Peyer's patch (tissue), 4 donors: ENCODE results near the gene ADGRB3.

Experiments
- POLR2A ChIP-seq, 2 donors: fragments of 450-650 bp; IDR thresholded peaks; one replicate each; pipeline ENCODE4 v1.5.1; 2017; ENCODE audit warnings: antibody characterized with exemption in 2 of 2, mild to moderate bottlenecking in 2 of 2, moderate library complexity in 2 of 2
- TF ChIP-seq, protein P1 (sequence below), 6 experiments: fragments of 450-650 bp in 4 of 6; fragments of 200-600 bp in 2 of 6; sonication (generic) in 1 of 6; IDR thresholded peaks; one replicate each; pipeline ENCODE4 v1.5.1; 2017 to 2019; ENCODE audit warnings: antibody characterized with exemption in 6 of 6, mild to moderate bottlenecking in 3 of 6, moderate library complexity in 1 of 6

DNA sequence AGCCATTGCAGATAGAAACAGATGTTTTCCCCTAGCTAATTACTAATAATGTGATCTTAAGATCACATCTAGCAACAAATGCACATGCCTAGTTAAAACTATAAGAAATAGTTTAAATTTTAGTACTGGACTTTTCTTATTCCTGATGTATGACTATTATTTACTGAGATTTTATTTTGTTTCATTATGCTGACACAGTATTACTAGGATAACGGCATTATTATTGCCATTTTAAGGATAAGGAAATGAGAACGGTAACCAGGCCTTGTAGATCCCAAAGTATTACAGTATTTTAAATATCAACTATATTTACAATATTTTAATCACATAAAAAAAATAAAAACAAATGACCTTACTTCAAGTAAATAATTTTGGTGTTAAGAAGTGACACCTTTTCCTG is 240.3 kb downstream of the ADGRB3 start:
- TF ChIP-seq, protein P1, sequence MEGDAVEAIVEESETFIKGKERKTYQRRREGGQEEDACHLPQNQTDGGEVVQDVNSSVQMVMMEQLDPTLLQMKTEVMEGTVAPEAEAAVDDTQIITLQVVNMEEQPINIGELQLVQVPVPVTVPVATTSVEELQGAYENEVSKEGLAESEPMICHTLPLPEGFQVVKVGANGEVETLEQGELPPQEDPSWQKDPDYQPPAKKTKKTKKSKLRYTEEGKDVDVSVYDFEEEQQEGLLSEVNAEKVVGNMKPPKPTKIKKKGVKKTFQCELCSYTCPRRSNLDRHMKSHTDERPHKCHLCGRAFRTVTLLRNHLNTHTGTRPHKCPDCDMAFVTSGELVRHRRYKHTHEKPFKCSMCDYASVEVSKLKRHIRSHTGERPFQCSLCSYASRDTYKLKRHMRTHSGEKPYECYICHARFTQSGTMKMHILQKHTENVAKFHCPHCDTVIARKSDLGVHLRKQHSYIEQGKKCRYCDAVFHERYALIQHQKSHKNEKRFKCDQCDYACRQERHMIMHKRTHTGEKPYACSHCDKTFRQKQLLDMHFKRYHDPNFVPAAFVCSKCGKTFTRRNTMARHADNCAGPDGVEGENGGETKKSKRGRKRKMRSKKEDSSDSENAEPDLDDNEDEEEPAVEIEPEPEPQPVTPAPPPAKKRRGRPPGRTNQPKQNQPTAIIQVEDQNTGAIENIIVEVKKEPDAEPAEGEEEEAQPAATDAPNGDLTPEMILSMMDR (IDR thresholded peaks at IDR 0.05), result no peak
- no peak for TF ChIP-seq POLR2A (IDR thresholded peaks at IDR 0.05)
